HuH-7 (cell line): ENCODE measurements around the gene ZNF776.
"Not testable (repeated sequence)": the region's sequence is repeated elsewhere in the genome, so short reads cannot be mapped to it uniquely, and the experiment has no call there.

Experiments
- DNase-seq: peaks from one replicate; pipeline ENCODE4 v3.0.0; 2011; ENCODE audit warnings: low spot score

ZNF776 gene

DNA sequence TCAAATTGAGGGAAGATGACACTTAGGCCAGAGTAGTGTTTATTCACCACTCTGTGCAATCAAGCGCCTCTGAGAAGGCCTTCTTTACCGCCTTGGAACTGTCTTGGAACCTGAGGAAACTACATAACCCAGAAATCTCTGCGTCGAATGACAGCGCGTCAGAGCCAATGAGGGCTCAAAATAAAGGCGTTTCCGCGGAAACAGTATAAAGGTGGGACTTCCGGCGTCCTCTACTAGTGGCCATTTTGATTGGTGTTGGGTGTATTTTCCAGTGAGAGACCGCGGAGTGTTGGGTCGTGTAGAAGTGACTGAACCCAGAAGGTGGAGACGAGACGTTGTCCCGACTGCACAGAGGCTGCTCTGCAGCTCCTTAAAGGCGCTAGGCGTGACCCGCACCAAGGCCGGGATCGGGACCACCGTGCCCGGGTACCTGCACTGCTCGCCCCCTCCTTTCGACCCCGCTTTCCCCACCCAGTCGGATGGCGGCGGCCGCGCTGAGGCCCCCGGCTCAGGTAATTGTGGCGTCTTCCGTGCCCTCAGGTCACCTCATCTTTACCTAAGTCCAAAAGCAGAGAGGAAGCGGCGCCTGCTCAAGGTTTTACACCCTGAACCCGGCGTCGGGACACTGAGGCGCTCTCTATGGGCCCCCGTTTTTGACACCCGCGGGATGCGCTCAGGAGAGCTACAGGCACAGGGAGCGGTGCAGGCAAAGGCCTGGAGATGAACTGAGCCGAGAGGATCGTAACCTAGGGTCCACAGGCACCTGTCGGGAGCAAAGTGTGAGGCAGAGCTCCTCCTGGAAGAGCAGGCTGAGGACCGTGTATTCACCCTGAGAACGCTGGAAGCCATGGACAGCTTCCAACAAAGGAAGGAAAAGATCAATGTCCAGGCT is at the start of gene ZNF776:
Gene ZNF776, plus strand, starts transcription at position 236 of the 892 bp plus-strand sequence. Its CDS starts 244 bp downstream, at position 480.
- DNase-seq: peak; percentile 90

- no peak for DNase-seq
Measured at GRCh38 chr19:57701625-57702024, 45.0 kb upstream of the ZNF776 start.

DNA sequence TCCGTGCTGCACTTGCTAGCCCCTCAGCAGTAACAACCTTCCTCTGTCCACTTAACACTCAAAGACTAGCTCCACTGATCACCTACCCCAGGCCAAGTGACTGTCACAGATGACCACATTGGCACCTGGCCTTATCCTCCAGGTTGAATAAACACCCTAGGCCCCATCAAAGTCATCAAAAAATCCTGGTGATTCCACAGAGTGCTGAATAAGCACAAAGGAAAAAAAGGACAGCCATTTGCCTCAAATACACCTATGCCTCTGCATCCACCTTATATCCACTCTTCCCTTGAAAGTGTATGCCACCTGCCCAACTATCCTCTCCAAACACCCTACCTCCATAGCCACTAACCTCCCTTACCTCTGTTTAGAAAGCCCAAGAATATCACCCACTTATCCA is 40.3 kb upstream of the ZNF776 start:
- no peak for DNase-seq

GRCh38 chr19:57708641-57709361 is 37.8 kb upstream of the ZNF776 start, which contains the start of gene ZNF154:
TSS of gene ZNF154 (minus strand) at chr19:57709204. CDS start at chr19:57708971, 233 bp downstream.
- DNase-seq: no peak

GRCh38 chr19:57709616-57710015 is 37.0 kb upstream of the ZNF776 start:
- no peak for DNase-seq

GRCh38 chr19:57712222-57712621 is 34.4 kb upstream of the ZNF776 start:
- DNase-seq: no peak

- DNase-seq: no peak
Measured at GRCh38 chr19:57719424-57719823, 27.2 kb upstream of the ZNF776 start.

DNA sequence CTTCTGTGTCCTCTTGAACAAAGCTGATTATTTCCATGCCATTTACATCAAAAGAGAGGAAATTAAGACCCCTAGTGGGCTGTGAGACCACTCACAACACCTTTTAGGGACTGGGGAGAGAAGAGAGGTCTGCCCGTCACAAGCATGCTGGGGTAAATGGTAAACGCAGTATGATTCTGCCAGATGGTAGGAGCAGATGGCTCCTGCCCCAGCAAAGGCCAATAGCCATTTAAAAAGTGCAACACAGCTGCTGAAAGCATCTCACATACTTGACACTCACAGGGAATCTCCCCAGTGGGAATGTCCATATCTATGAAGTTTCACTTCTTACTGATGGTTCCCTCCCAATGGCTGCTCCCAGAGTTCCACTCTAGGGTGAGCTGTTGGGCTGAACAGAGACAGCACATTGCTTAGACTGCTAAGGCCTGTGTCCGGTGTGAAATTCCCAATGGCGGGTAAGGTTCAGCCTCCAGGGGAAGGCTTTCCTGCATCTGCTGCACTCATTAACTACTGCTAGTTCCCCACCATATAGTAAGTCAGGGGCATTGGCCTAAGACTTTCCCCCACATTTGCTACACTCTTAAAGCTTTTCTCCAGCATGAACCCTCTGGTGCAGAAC is 26.6 kb upstream of the ZNF776 start:
- no peak for DNase-seq

DNA sequence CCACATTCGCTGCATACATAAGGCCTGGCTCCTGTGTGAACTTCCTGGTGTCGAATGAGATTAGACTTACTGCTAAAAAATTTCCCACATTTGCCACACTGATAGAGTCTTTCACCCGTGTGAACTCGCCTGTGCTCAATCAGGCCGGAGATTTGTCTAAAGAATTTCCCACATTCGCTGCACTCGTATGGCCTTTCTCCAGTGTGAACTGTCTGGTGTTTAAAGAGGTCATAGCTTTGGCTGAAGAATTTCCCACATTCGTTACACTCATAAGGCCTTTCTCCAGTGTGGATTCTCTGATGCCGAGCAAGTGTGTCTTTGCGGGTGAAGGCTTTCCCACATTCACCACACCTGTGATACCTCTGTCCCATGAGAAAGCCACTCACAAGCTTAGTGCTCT is 25.7 kb upstream of the ZNF776 start:
- no peak for DNase-seq

- not testable (repeated sequence) for DNase-seq
Measured at GRCh38 chr19:57738320-57738719, 8.3 kb upstream of the ZNF776 start.

DNA sequence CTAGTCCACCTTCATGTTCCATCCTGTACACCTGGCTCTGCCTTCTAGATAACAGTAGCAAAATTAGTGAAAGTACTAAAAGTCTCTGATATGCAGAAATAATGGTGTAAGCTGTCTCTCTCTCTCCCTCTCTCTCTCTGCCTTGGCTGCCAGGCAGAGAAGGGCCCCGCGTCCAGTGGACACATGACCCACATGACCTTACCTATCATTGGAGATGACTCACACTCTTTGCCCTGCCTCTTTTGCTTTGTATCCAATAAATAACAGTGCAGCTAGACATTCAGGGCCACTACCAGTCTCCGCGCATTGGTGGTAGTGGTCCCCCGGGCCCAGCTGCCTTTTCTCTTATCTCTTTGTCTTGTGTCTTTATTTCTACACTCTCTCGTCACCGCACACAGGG is 7.8 kb upstream of the ZNF776 start:
- not testable (repeated sequence) for DNase-seq

GRCh38 chr19:57747472-57747807 is 825 bp downstream of the ZNF776 start:
- DNase-seq: no peak

- DNase-seq: no peak
Measured at GRCh38 chr19:57748029-57748428, 1.4 kb downstream of the ZNF776 start.

- DNase-seq: no peak
Measured at GRCh38 chr19:57754091-57754673, 7.6 kb downstream of the ZNF776 start.

GRCh38 chr19:57755031-57755430 is 8.4 kb downstream of the ZNF776 start:
- DNase-seq: no peak

DNA sequence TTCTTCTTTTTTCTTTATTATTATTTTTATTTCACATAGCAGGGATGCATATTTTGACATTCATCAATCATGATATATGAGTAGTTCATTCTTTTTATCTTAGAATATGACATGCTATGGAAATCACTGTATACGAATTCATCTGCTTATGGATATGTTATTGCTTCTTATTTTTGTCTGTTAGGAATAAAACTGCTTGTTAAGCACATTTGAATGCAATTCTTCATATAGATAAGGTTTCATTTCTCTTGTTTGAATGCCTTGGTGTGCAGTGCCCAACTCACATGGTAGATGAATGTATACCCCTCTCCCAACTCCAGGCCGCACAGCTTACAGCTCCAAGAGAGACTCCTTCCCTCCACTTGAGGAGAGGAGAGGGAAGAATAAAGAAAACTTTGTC is 11.3 kb downstream of the ZNF776 start:
- DNase-seq: no peak

DNA sequence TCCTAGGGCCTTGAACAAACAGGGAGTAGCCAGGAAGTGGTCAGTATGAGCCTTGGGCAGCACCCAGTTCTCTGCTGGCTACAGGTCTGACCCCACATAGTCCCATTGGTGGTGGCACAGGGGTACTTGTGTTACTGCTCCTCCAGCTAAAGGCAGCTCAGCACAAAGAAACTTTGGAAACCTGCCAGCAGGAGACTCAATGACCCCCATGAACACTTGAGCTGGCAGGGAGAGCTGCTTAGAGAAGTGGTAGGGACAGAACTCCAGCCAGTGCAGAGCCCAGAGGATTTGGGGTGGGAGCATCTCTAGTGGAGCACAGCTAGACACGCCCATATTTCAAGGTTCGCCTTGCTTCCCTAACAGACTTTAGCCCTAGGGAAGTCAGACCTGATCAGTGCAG is 12.5 kb downstream of the ZNF776 start:
- no peak for DNase-seq

DNA sequence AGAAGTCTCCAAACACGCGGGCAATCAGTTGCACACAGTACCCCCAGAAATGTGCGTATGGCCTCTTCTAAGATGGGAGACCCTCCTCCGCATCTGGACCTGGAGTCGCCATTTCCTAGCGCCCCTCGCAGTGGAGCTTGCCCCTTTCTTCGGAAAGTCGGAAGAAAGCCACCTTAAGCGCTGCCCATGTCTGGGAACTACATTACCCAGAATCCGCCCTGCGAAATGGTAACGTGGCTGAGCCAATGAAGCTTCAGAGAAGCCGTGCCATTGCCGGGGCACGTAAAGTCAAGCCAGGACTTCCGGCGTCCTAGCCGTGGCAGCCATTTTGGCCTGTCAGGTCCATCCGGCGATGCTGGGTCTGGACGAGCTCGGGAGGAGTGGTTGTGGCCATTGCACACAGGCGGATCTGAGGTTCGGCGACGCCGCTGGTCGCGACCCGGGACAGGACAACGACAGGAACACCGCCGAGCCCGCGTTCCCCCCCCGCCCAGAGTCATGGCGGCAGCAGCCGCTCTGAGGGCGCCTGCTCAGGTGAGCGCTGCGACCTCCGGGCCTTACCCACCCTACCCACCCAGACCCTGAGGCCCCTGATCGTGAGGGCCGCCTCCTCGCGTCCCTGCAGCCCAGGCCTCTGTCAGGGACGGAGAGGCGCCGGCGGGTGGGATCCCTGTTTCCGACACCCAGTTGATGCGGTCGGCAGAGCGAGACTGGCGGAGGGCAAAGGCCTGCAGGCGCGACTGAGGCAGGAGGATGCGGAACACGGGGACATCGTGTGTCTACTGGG is 22.9 kb downstream of the ZNF776 start, which contains the start of gene ZNF586:
Gene ZNF586, plus strand, starts transcription at position 332 of the 787 bp plus-strand sequence. Its CDS starts 167 bp downstream, at position 499.
- DNase-seq: peak; percentile 97

DNA sequence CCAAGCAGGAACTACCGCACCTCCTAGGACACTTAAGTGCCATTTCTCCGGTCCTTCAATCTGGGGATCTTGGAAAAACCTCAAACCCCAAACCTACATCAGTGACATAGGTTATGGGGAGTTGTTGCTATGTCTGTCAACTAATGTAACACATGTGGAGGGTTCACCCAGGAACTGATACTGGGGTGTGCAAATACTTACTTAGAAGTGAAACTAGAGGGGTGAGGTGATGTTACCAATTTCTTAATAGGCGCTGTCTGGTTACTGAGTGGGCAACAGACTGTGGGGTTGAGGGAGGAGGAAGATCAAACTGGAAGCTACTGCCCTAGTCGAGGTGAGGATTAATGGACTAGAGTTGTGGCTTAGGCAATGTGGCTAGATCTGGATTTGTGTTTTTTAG is 24.8 kb downstream of the ZNF776 start:
- DNase-seq: no peak

DNA sequence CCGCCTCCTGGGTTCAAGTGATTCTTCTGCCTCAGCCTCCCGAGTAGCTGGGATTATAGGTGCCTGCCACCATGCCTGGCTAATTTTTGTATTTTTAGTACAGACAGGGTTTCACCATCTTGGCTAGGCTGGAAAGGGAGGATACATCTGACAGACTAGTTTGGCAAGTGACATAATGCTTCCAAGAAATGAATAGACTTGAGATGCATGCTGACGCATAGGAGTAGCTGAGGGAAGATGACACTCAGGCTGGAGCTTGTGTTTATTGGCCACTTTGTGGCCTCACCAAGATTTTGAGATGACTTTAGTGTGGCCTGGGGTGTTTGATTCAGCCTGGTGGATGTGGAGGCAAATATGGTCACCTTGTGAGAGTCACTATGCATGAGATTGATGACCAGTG is 26.9 kb downstream of the ZNF776 start:
- no peak for DNase-seq

- no peak for DNase-seq
Measured at GRCh38 chr19:57776764-57777296, 30.2 kb downstream of the ZNF776 start.
